GM19372 (cell line): ENCODE data around the gene OR2T6.
A peak's percentile ranks its signal among the peaks of the same experiment; 100 is the strongest.

Source experiments
- ATAC-seq: cut with Tn5 transposase; IDR thresholded peaks from one replicate; pipeline ENCODE4 v1.9.1; 2021; ENCODE audit warnings: mild to moderate bottlenecking, low read depth, moderate library complexity; ENCODE audit not compliant: unreplicated experiment

The OR2T6 gene, protein sequence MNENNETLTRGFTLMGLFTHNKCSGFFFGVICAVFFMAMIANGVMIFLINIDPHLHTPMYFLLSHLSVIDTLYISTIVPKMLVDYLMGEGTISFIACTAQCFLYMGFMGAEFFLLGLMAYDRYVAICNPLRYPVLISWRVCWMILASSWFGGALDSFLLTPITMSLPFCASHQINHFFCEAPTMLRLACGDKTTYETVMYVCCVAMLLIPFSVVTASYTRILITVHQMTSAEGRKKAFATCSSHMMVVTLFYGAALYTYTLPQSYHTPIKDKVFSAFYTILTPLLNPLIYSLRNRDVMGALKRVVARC

GRCh38 chr1:248375446-248375845 lies at the start of gene OR2T6:
OR2T6 (plus strand) TSS chr1:248375746; CDS start chr1:248387609, 11,863 bp downstream.
- no peak for ATAC-seq

- ATAC-seq, result no peak
Measured at GRCh38 chr1:248343451-248343850, 32.1 kb upstream of the OR2T6 start.

GRCh38 chr1:248348475-248348874 lies 27.1 kb upstream of the OR2T6 start, which contains the start of gene OR14C36:
OR14C36 (plus strand) TSS chr1:248348775; CDS start chr1:248348775, 0 bp downstream.
- ATAC-seq, result no peak

DNA sequence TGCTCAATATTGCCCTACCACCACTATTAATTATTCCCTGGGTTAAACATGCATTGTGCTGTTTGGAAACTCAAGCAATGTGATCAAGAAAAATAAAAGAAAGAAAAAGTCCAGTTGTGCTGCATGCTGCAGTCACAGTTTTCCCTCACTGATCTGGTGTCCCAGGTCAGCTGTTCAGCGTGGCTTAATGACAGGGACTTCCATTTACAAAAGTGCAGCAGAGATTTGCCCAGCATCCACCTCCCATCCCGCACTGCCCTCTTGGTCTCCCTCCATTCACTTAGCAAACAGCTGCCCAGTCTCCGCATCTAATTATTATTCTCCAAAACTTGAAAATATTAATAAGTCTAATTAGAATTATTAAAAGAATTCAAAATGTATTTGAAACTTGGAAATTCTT lies 16.1 kb upstream of the OR2T6 start:
- no peak for ATAC-seq

DNA sequence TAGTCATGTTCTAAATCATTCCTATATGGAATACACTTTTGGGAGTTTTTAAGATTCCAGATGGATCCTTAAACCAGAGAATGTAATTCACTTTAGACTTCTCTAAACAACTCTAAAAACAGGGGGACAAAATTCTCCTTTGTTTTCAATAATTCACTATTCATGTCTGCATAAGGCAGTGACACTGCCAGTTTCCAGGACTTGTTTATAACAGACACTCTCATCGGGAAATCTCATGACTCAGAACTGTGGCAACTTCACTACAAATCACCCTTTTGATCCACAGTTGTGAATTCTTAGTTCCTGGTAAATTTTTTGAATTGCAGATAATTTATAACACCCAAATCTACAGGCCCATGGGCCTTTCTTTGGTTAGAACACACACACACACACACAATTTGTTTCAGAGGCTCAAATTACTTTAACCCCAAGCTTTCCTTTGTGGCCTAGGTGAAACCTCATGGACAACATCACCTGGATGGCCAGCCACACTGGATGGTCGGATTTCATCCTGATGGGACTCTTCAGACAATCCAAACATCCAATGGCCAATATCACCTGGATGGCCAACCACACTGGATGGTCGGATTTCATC lies 14.3 kb upstream of the OR2T6 start, which contains the start of gene OR2T4:
Gene OR2T4 (plus strand): TSS at position 545 of the 595 bp plus-strand sequence. CDS start 0 bp downstream, at position 545.
- ATAC-seq, result no peak

DNA sequence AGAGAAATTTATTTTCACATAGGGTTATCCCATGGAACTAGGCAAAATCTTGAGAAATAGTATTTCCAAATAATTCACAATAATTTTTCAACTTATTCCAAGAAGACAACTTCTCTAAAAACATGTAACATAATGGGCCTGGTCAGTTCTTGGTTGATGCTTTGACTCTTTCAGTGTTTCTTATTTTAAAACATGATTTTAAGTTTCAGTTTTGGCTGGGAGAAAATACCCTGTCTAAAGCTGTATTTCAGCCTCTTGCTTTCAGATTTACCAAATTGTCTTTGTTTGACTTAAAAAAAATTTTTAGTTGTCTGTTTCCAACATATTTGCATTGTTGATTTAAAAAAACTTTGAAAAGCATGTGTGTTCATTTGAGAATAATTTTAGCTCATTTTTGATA lies 8.9 kb upstream of the OR2T6 start:
- no peak for ATAC-seq

GRCh38 chr1:248372394-248372793 lies 3.2 kb upstream of the OR2T6 start:
- peak; percentile 52 for ATAC-seq

- no peak for ATAC-seq
Measured at GRCh38 chr1:248373761-248374160, 1.8 kb upstream of the OR2T6 start.

DNA sequence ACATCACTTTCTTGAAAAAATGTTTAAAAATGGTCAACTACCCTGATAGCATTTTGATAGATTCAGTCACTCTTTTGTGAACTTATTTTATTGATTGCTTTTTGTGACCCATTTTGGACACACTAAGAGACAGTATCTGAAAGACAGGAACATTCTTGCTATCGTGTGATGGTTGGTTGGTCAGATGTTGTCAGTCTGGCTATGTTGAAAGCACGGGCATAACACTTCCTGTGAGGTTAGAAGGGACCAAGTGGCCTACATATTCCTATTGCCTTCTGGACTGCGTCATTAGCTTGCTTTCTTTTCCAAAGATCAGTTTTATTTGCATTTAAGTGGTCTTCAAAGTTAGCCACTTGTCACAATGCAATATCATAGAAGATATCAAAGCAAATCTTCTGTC lies 1.4 kb downstream of the OR2T6 start:
- no peak for ATAC-seq

GRCh38 chr1:248380854-248381253 lies 5.3 kb downstream of the OR2T6 start:
- ATAC-seq, result no peak

DNA sequence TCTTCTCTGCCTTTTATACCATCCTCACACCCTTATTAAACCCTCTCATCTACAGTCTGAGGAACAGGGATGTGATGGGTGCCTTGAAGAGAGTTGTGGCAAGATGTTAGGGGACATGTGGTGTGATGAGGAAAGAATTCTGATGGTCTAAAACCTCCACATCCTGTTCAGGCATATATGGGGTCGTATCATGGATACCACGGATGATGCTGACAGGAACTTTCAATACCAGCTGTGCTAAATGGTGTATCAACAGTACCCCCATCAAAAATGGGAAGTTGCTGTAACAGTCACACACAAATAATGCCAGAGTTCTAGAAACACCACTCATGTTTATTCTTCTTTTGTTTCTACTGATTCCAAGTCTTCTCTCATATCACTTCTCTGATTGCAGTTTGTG lies 12.9 kb downstream of the OR2T6 start:
- ATAC-seq, result no peak

DNA sequence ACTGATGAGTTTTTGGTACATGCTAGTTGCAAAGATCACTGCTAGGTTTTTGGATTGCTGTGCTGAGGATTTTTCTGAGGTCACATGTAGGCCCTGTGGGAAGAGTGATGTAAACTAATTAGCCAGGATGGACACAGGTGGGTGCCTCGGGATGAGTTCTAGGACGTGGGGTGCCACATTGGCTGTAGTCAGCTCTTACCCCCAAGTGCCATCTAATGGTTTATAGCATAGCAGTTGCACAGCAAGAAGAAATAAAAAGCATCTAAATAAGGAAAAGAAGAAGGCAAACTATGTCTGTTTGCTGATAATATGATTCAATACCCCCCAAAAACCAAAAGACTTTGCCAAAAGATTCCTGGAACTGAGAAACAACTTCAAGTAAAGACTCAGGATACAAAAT lies 17.5 kb downstream of the OR2T6 start:
- ATAC-seq, result no peak

- no peak for ATAC-seq
Measured at GRCh38 chr1:248402748-248403147, 27.2 kb downstream of the OR2T6 start, which contains the start of gene OR2T1. OR2T1 (plus strand) TSS chr1:248403048; CDS start chr1:248406148, 3,100 bp downstream.

GRCh38 chr1:248404024-248404423 lies 28.5 kb downstream of the OR2T6 start:
- ATAC-seq, result peak; percentile 52

- no peak for ATAC-seq
Measured at GRCh38 chr1:248406721-248407692, 31.5 kb downstream of the OR2T6 start.

GRCh38 chr1:248416226-248416625 lies 40.7 kb downstream of the OR2T6 start:
- ATAC-seq, result no peak

DNA sequence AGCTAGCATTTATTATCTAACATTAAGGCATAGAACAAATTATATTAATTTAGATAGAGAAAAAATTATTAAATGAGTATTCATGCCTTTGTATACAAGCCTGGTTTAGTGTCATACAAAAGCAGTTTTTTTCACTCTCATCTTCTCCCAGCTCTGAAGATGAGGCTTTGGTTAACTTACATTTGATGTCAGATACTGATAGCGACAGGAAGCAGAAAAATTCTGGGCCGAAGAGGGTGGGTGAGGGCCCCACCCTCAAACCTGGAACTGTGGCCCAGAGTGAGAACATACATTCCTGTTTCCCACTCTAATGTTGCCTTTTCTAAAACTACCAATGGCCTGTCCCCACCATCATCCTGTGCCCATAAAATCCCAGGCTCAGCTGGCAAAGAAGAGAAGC lies 42.3 kb downstream of the OR2T6 start:
- no peak for ATAC-seq

DNA sequence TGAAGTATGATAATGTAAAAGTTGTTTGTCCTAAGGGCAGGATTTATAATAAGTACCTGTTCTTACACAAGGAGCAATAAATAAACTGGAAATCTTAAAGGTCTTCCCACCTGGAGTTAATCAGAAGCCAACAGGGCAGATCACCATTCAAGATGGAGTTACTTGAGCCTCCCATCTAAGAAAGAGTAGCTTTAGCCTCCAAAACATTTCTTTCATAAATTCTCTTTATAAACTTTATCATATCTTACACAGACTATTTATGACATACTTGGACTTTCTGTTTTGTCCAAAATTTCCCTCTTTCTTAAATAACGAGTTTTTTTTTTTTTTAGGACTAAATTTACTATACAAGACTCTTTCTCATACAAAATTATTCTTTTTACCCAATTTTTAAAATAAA lies 45.8 kb downstream of the OR2T6 start:
- ATAC-seq, result no peak

- peak; percentile 32 for ATAC-seq
Measured at GRCh38 chr1:248427526-248428191, 52.1 kb downstream of the OR2T6 start.

- peak; percentile 82 for ATAC-seq
Measured at GRCh38 chr1:248428192-248428533, 52.6 kb downstream of the OR2T6 start.
